ENCODE results near the gene SEC14L1. TPM values are rescaled to one million over a fixed set of nuclear protein-coding genes. Genes with fewer than 3 reads are reported as not detected.
"Not testable (repeated sequence)": the region's sequence is repeated elsewhere in the genome, so short reads cannot be mapped to it uniquely, and the experiment has no call there.

The SEC14L1 gene
- total RNA-seq, 1 donor from 2014 or later, result 112 TPM

GRCh38 chr17:77141846-77142449 lies 1.2 kb downstream of the SEC14L1 start:
- no peak for DNase-seq (ENCODE audit: low read depth)

GRCh38 chr17:77142689-77143088 lies 1.9 kb downstream of the SEC14L1 start:
- DNase-seq (ENCODE audit: low read depth), result no peak

GRCh38 chr17:77143306-77143705 lies 2.5 kb downstream of the SEC14L1 start:
- DNase-seq (ENCODE audit: low read depth), result no peak

GRCh38 chr17:77144227-77144626 lies 3.5 kb downstream of the SEC14L1 start:
- no peak for DNase-seq (ENCODE audit: low read depth)

DNA sequence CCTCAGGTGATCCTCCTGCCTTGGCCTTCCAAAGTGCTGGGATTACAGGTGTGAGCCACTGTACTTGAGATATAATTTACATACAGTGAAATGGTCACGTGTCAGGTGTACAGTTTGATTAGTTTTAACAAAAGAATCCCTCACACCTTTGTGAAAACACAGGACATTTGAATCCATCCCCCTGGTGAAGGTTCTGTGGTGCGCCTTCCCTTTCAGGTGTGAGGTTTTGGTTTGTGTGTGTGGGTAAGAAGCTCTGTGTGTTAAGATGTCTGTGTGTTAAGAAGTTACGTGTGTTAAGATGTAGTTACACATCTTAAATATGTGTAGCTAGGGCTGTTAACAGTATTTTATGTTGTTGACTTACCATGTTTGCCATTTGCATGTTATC lies 4.4 kb downstream of the SEC14L1 start:
- DNase-seq (ENCODE audit: low read depth), result no peak

GRCh38 chr17:77145612-77146245 lies 5.0 kb downstream of the SEC14L1 start:
- DNase-seq (ENCODE audit: low read depth), result peak; percentile 92

GRCh38 chr17:77146246-77146632 lies 5.5 kb downstream of the SEC14L1 start:
- no peak for DNase-seq (ENCODE audit: low read depth)

DNA sequence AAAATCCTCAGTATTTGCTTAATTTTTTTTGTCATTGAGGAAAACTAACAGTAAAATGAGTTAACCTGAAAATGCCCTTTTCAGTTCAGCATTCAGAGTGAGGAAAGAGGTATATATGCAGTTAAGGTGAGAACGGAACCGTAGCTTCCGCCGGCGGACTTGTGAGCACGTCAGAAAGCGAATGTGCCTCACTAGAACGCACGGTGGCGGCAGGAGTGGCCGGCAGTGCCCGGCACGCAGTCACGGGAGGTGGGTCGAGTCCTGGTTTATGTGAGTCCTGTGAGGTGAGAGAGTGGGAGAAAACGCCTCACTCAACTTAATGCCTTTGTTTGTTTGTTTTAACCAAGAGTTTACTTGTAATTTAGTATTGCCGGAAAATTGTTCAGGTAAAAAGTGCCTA lies 6.1 kb downstream of the SEC14L1 start:
- DNase-seq (ENCODE audit: low read depth), result peak; percentile 65

- peak; percentile 56 for DNase-seq (ENCODE audit: low read depth)
These were observed 6.6 kb downstream of the SEC14L1 start for GRCh38 chr17:77147357-77147801.

GRCh38 chr17:77148077-77148939 lies 7.5 kb downstream of the SEC14L1 start:
- DNase-seq (ENCODE audit: low read depth), result no peak

GRCh38 chr17:77148940-77149510 lies 8.3 kb downstream of the SEC14L1 start:
- no peak for DNase-seq (ENCODE audit: low read depth)

DNA sequence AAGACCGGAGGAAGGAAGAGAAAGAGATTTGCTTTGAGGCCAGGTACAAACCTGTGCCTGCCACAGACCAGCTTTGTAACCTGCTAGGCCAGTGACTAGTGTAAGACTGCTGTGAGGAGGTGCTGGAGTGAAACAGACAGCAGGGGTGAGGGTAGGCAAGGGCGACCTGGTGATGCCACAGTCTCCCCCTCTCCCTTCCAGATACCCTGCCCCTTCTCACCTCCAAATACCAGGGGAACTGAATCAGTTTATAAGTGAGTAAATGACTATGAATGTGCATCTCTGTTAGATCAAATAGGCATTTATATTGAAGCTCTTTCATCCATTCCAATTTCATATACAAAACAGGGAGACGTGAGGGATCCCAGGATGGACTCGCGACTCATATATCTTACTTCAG lies 9.4 kb downstream of the SEC14L1 start:
- DNase-seq (ENCODE audit: low read depth), result peak; percentile 40

DNA sequence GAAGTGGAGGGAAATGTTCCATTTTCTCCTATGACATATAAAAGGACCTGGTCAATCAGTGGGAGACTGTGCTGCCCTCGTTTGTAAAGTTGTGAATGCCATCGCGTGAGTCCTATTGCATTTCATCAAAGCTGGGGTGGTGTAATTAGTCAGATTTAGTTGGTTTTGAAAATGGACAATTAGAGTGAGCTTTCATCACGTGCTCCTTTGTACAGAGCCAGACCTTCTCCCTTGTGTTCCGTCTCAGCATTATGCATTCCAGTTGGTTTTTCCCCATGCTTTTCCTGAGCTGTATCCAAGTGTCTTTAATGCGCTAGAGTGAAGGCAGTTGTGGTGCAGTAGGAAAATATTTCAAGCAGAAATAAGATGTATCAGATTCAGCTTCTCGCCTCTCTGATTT lies 10.4 kb downstream of the SEC14L1 start:
- DNase-seq (ENCODE audit: low read depth), result no peak

GRCh38 chr17:77152056-77152455 lies 11.3 kb downstream of the SEC14L1 start:
- not testable (repeated sequence) for DNase-seq (ENCODE audit: low read depth)

DNA sequence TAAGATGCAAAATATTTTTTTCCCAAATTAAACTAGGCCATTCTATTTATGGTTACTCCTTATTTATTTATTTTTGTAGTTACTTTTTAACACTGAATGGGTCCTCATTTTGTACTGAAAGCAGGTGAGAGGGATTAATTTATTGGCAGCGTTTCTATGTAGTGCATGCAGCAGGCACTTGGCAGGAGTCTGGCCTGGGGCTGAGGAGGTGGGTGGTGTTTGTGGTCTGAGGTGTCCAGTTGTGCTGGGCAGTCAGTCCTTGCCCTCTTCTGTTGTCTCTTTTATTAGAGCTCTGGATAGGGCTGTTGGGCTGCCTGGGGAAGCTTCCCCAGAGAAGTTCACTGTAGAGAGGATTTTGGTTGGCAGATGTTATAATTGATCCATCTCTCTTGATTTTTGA lies 12.7 kb downstream of the SEC14L1 start:
- DNase-seq (ENCODE audit: low read depth), result peak; percentile 38

- no peak for DNase-seq (ENCODE audit: low read depth)
These were observed 13.3 kb downstream of the SEC14L1 start for GRCh38 chr17:77153999-77154586.

DNA sequence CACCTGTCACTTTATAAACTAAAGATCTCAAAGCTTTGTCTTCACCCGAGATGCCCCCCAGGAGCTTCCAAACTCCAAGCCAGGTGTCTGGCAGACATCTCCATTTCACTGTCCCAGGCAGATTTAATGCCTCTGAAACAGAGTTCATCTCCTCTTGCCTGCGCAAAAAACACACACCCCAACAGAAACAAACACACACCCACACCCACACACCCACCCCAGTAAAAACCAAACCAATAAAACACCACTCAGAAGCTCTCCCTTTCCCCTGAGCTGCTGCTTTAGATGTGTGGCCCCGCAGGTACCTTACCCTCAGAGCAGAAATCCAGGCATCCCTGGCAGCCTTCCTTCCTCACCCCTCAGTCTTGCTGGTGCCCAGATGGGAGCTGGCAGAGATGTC lies 14.4 kb downstream of the SEC14L1 start:
- DNase-seq (ENCODE audit: low read depth), result no peak

GRCh38 chr17:77157766-77158165 lies 17.0 kb downstream of the SEC14L1 start:
- not testable (repeated sequence) for DNase-seq (ENCODE audit: low read depth)

- no peak for DNase-seq (ENCODE audit: low read depth)
These were observed 19.5 kb downstream of the SEC14L1 start for GRCh38 chr17:77160091-77160874.

DNA sequence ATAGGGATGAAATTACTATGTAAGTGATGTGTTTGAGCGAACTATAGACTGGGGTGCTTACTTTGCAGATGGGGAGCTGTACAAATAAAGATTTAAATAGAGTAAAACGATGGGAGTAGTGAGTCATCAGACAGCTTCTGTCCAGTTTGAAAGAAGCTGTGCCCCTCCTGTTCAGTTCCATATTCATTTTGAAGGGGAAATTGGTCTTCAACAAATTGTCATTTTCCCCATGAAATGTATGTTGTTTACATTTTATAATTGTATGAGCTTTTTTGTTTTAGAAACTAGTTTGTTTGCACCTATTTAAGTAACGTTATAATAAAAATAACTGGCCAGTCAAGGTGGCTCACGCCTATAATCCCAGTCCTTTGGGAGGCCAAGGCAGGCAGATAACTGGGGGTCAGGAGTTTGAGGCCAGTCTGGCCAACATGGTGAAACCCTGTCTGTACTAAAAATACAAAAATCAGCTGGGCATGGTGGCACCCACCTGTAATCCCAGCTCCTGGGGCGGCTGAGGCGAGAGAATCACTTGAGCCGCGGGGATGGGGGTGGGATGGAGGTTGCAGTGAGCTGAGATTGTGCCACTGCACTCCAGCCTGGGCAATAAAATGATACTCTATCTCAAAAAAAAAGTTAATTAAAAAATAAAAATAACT lies 20.2 kb downstream of the SEC14L1 start:
- DNase-seq (ENCODE audit: low read depth), result no peak

- DNase-seq (ENCODE audit: low read depth), result no peak
These were observed 21.2 kb downstream of the SEC14L1 start for GRCh38 chr17:77161953-77162352.

All from renal cortical epithelial cell (primary cell).